Left ventricle myocardium inferior (tissue), 1 donor: ENCODE data around the gene XYLT1. TPM values are rescaled to one million over a fixed set of nuclear protein-coding genes. Genes with fewer than 3 reads are reported as not detected.

ENCODE experiments used
- DNase-seq: peaks from one replicate; pipeline ENCODE4 v3.0.0-alpha.2; 2020
- H3K27ac ChIP-seq: fragments of 200-600 bp; replicated peaks from 2 replicates; pipeline ENCODE4 v1.8.0; 2021
- H3K27me3 ChIP-seq: fragments of 200-600 bp; 2 replicates; pipeline ENCODE4 v1.8.0; 2021; ENCODE audit warnings: low read depth
- H3K36me3 ChIP-seq: fragments of 200-600 bp; 2 replicates; pipeline ENCODE4 v1.8.0; 2021
- H3K4me1 ChIP-seq: fragments of 200-600 bp; 2 replicates; pipeline ENCODE4 v1.8.0; 2021
- H3K4me3 ChIP-seq: fragments of 200-600 bp; 2 replicates; pipeline ENCODE4 v1.8.0; 2021; ENCODE audit warnings: mild to moderate bottlenecking, moderate library complexity
- H3K9me3 ChIP-seq: fragments of 200-600 bp; replicated peaks from 2 replicates; pipeline ENCODE4 v1.8.0; 2021
- intact Hi-C: fragments of 100-400 bp; cut with micrococcal nuclease; formaldehyde crosslinking; loops from one replicate; pipeline ENCODE4 v1.11.0; 2022
- total RNA-seq: library from RNA; stranded (reverse); fragmentation: NEBNext Ultra II Directional; extraction: Animal tissue kit (Norgen Biotek cat#: 25700); gene quantifications from one replicate; pipeline ENCODE4 v1.2.1, GENCODE V29; 2021
- TF ChIP-seq, protein P1 (sequence below): fragments of 200-600 bp; IDR thresholded peaks from 2 replicates; pipeline ENCODE4 v1.8.0; 2021; ENCODE audit warnings: antibody characterized with exemption, mild to moderate bottlenecking, borderline replicate concordance
- donor health status: DM: no; HTN: yes; CAD: no; lungs with severe emphysema.

XYLT1 gene
- total RNA-seq, 1 donor from 2014 or later = 1.4 TPM

DNA sequence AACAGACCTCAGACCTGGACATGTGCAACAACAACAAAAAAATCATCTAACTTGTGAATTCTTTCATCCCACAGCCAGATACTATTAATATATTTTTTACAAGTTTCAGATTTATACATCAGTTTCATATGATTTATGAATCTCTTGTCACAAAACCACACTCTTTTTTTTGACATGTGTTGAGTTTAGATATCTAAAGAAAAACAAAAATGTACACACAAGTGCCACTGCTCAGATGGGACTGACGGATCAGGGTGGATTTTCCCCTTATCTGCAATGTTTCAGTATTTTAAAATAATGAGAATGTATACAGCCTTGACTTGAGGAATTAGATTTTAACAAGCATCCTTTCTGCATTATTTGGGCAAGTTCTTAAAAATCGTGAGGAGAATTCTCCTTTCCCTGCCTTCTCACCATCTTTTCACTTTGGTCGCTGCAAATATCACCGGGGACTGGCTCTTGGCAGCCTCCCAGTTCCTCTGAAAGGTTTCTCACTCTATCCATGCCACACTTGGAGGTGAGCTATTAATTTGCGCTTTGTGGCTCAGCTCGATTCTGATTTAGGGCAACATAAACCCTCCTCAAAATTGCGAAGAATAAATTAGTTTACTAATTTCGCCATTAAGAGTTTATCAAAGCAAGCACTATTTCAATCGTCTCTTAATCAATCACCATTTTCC, 225.7 kb downstream of the XYLT1 start:
- Histone ChIP-seq H3K36me3 (no peaks in the 10 kb centered on the region), H3K9me3 (no peaks in the 10 kb centered on the region)
- intact Hi-C loops = no loop called here

GRCh38 chr16:17241264-17241835, 229.4 kb downstream of the XYLT1 start:
- H3K27ac ChIP-seq = no peak overlapping the region
- H3K27me3 ChIP-seq = no peaks in the 10 kb centered on the region
- H3K4me3 ChIP-seq = no peak overlapping the region
- TF ChIP-seq, protein P1, sequence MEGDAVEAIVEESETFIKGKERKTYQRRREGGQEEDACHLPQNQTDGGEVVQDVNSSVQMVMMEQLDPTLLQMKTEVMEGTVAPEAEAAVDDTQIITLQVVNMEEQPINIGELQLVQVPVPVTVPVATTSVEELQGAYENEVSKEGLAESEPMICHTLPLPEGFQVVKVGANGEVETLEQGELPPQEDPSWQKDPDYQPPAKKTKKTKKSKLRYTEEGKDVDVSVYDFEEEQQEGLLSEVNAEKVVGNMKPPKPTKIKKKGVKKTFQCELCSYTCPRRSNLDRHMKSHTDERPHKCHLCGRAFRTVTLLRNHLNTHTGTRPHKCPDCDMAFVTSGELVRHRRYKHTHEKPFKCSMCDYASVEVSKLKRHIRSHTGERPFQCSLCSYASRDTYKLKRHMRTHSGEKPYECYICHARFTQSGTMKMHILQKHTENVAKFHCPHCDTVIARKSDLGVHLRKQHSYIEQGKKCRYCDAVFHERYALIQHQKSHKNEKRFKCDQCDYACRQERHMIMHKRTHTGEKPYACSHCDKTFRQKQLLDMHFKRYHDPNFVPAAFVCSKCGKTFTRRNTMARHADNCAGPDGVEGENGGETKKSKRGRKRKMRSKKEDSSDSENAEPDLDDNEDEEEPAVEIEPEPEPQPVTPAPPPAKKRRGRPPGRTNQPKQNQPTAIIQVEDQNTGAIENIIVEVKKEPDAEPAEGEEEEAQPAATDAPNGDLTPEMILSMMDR = no peak
- H3K36me3 ChIP-seq = no peaks in the 10 kb centered on the region
- no peak for DNase-seq
- H3K4me1 ChIP-seq = no peaks in the 10 kb centered on the region
- no peaks in the 10 kb centered on the region for H3K9me3 ChIP-seq
- intact Hi-C loops = no loop called here

More for the DNA sequence above, 225.7 kb downstream of the XYLT1 start:
- no peak for DNase-seq
- Histone ChIP-seq H3K27ac (no peak overlapping the region), H3K4me1 (no peaks in the 10 kb centered on the region), H3K27me3 (no peaks in the 10 kb centered on the region), H3K4me3 (no peak overlapping the region)
- TF ChIP-seq, protein P1 = no peak

GRCh38 chr16:17238285-17239028, 232.3 kb downstream of the XYLT1 start:
- DNase-seq = no peak
- intact Hi-C loops = no loop called here
- H3K4me3 ChIP-seq = no peak overlapping the region
- TF ChIP-seq, protein P1 = no peak
- H3K4me1 ChIP-seq = no peaks in the 10 kb centered on the region
- no peaks in the 10 kb centered on the region for H3K36me3 ChIP-seq
- no peak overlapping the region for H3K27ac ChIP-seq
- H3K27me3 ChIP-seq = no peaks in the 10 kb centered on the region
- H3K9me3 ChIP-seq = no peaks in the 10 kb centered on the region

DNA sequence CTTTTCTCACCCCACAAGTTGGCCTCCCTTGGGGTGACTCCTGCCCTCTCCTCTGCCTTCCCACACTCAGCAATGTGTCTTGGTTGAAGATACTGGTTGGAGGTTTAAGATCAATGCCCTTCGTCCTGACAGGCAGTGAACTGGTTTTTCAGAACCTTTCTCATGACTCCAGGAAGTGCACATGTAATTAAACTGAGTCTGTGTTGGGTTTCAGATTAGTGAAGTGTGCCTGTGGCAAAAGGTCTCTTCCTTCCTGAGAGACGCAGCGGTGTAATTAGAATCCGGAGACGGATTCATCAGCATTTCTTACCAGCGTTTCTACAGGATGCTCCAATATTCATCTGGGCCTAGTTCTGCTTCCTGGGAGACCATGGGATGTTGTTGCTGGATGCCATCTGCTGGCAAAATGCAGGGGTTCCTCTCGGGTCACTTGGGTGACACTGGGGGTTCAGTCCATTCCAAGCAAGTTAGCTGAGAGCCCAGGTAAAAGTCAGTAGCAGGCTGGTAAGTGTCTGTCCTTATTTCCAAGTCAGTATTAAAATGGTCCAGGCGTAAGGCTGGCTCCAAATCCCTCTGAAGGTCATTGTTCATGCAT, 233.3 kb downstream of the XYLT1 start:
- TF ChIP-seq, protein P1 = no peak
- no peak for DNase-seq
- Histone ChIP-seq H3K4me1 (no peaks in the 10 kb centered on the region), H3K9me3 (no peaks in the 10 kb centered on the region), H3K4me3 (no peak overlapping the region), H3K36me3 (no peaks in the 10 kb centered on the region), H3K27ac (no peak overlapping the region), H3K27me3 (no peaks in the 10 kb centered on the region)
- intact Hi-C loops = no loop called here

DNA sequence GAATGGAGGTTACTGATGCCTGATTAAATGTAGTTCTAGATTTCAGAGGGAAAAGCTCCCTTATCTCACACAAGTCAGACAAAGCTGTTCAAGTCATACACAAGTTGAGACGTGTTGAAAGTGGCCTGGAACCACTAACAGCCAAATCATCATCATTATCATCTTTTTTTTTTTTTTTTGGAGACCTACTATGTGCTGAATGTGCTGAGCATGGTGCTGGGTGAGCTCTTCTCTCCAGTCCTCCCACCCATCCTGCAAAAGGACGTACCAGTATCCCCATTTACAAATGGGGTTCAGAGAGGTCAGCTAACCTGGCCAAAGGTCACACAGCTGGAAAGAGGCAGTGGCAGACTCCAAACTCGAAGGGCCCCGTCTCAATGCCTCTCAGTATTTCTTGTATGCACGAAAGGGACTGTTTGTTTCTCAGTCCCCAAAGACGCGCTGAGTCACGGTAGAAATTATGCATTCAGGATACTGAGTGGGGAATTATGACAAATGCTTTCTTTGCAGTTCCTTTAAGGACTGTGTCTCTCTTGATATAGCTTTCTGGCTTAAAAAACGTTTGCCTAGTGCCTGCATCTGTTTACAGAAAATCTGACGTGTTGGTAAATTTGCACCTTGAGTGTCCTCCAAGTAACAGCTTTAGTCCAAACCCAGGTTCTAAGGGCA, 235.5 kb downstream of the XYLT1 start:
- no peak for DNase-seq
- TF ChIP-seq, protein P1 = no peak
- Histone ChIP-seq H3K4me1 (no peaks in the 10 kb centered on the region), H3K9me3 (no peaks in the 10 kb centered on the region), H3K36me3 (no peaks in the 10 kb centered on the region), H3K27me3 (no peaks in the 10 kb centered on the region), H3K4me3 (no peak overlapping the region), H3K27ac (no peak overlapping the region)
- intact Hi-C loops = no loop called here
